WTC11 (cell line): ENCODE results near the gene ARL15. TPM values are rescaled to one million over a fixed set of nuclear protein-coding genes. Genes with fewer than 3 reads are reported as not detected.
A peak's percentile ranks its signal among the peaks of the same experiment; 100 is the strongest.

Experiments used
- ATAC-seq: fragments of 200-7000 bp; cut with Tn5 transposase; 2 replicates; pipeline ENCODE4 v1.10.0; 2021; ENCODE audit warnings: mild to moderate bottlenecking, moderate library complexity
- CTCF ChIA-PET: fragments of 300-600 bp; sonication (Branson Sonifier 250); formaldehyde crosslinking; loops from one replicate; lab custom pipeline; 2021; ENCODE audit warnings: antibody characterized with exemption; lab: Charles Lee
- POLR2A ChIA-PET: fragments of 350-600 bp; sonication (Branson Sonifier 250); formaldehyde crosslinking; loops from one replicate; lab custom pipeline; 2021; ENCODE audit warnings: antibody characterized with exemption; lab: Charles Lee
- DNase-seq: peaks from one replicate; pipeline ENCODE4 v3.0.0; 2021; ENCODE audit warnings: low spot score
- H3K27ac Mint-ChIP-seq: 2 replicates; pipeline ENCODE4 v1.8.0; 2021; ENCODE audit warnings: mixed read lengths
- H3K27me3 Mint-ChIP-seq: 2 replicates; pipeline ENCODE4 v1.8.0; 2021; ENCODE audit warnings: low read depth, mild to moderate bottlenecking, moderate library complexity, mixed read lengths
- H3K36me3 Mint-ChIP-seq: 2 replicates; pipeline ENCODE4 v1.8.0; 2021; ENCODE audit warnings: mixed read lengths
- H3K4me1 Mint-ChIP-seq: 2 replicates; pipeline ENCODE4 v1.8.0; 2022; ENCODE audit warnings: mixed read lengths
- H3K4me3 Mint-ChIP-seq: 2 replicates; pipeline ENCODE4 v1.8.0; 2021; ENCODE audit warnings: mild to moderate bottlenecking, moderate library complexity, mixed read lengths
- H3K9me3 Mint-ChIP-seq: 2 replicates; pipeline ENCODE4 v1.8.0; 2021; ENCODE audit warnings: mixed read lengths
- CBFB ChIP-seq: sonication (generic); formaldehyde crosslinking; IDR thresholded peaks from 2 replicates; pipeline ENCODE4 v1.8.1; 2022; ENCODE audit warnings: mild to moderate bottlenecking, low read depth, missing genetic modification reagents
- JAZF1 ChIP-seq: fragments of 250-450 bp; sonication (Bioruptor Pico); IDR thresholded peaks from 2 replicates; pipeline ENCODE4 v1.9.0; 2021; ENCODE audit warnings: moderate library complexity, mild to moderate bottlenecking, inconsistent platforms
- JUN ChIP-seq: sonication (generic); formaldehyde crosslinking; IDR thresholded peaks from 2 replicates; pipeline ENCODE4 v1.8.0; 2023; ENCODE audit warnings: mild to moderate bottlenecking, missing genetic modification reagents
- NFATC4 ChIP-seq: fragments of 250-450 bp; sonication (Bioruptor Pico); IDR thresholded peaks from 2 replicates; pipeline ENCODE4 v1.9.0; 2021; ENCODE audit warnings: mild to moderate bottlenecking
- NFE2L1 ChIP-seq: sonication (generic); formaldehyde crosslinking; IDR thresholded peaks from 2 replicates; pipeline ENCODE4 v1.8.1; 2023; ENCODE audit warnings: missing genetic modification reagents
- NR3C1 ChIP-seq: sonication (generic); formaldehyde crosslinking; conservative IDR thresholded peaks from 2 replicates; pipeline ENCODE4 v1.8.1; 2023; ENCODE audit warnings: low read depth, mild to moderate bottlenecking, missing genetic modification reagents
- SMAD3 ChIP-seq: sonication (generic); formaldehyde crosslinking; IDR thresholded peaks from 2 replicates; pipeline ENCODE4 v1.8.0; 2022; ENCODE audit warnings: missing genetic modification reagents, mild to moderate bottlenecking, borderline replicate concordance
- TCF7 ChIP-seq: sonication (generic); formaldehyde crosslinking; IDR thresholded peaks from 2 replicates; pipeline ENCODE4 v1.8.0; 2022; ENCODE audit warnings: mild to moderate bottlenecking, low read depth, missing genetic modification reagents, moderate library complexity
- TP53 ChIP-seq: sonication (generic); formaldehyde crosslinking; IDR thresholded peaks from 2 replicates; pipeline ENCODE4 v1.8.1; 2023; ENCODE audit warnings: mild to moderate bottlenecking, missing genetic modification reagents
- ZNF138 ChIP-seq: sonication (generic); formaldehyde crosslinking; conservative IDR thresholded peaks from 2 replicates; pipeline ENCODE4 v1.8.1; 2022; ENCODE audit warnings: mild to moderate bottlenecking, moderate library complexity, missing genetic modification reagents
- ZNF317 ChIP-seq: sonication (generic); formaldehyde crosslinking; IDR thresholded peaks from 2 replicates; pipeline ENCODE4 v1.8.1; 2023; ENCODE audit warnings: low read depth, mild to moderate bottlenecking, moderate library complexity, missing genetic modification reagents, borderline replicate concordance
- ZNF396 ChIP-seq: fragments of 250-450 bp; sonication (Bioruptor Pico); IDR thresholded peaks from 2 replicates; pipeline ENCODE4 v1.8.0; 2021; ENCODE audit warnings: mild to moderate bottlenecking, moderate library complexity, borderline replicate concordance
- total RNA-seq: library from RNA; stranded (reverse); gene quantifications from 3 replicates; pipeline ENCODE4 v1.2.3, GENCODE V29; 2021
- TF ChIP-seq, protein P1 (sequence below): sonication (generic); formaldehyde crosslinking; IDR thresholded peaks from 2 replicates; pipeline ENCODE4 v1.8.1; 2022; ENCODE audit warnings: low read depth, mild to moderate bottlenecking, moderate library complexity, missing genetic modification reagents, borderline replicate concordance
- TF ChIP-seq, protein P2 (sequence below): sonication (generic); formaldehyde crosslinking; IDR thresholded peaks from 2 replicates; pipeline ENCODE4 v1.8.0; 2022; ENCODE audit warnings: mild to moderate bottlenecking, missing genetic modification reagents
- TF ChIP-seq, protein P3 (sequence below): fragments of 250-450 bp; sonication (Bioruptor Pico); IDR thresholded peaks from 2 replicates; pipeline ENCODE4 v1.8.0; 2021; ENCODE audit warnings: mild to moderate bottlenecking
- TF ChIP-seq, protein P4 (sequence below): sonication (generic); formaldehyde crosslinking; IDR thresholded peaks from 2 replicates; pipeline ENCODE4 v1.8.0; 2022; ENCODE audit warnings: mild to moderate bottlenecking, missing genetic modification reagents
- TF ChIP-seq, protein P5 (sequence below): fragments of 250-450 bp; sonication (Bioruptor Pico); IDR thresholded peaks from 2 replicates; pipeline ENCODE4 v1.9.0; 2021; ENCODE audit warnings: mild to moderate bottlenecking

The ARL15 gene
- total RNA-seq, 1 experiment from 2014 or later: 20.1 TPM

DNA sequence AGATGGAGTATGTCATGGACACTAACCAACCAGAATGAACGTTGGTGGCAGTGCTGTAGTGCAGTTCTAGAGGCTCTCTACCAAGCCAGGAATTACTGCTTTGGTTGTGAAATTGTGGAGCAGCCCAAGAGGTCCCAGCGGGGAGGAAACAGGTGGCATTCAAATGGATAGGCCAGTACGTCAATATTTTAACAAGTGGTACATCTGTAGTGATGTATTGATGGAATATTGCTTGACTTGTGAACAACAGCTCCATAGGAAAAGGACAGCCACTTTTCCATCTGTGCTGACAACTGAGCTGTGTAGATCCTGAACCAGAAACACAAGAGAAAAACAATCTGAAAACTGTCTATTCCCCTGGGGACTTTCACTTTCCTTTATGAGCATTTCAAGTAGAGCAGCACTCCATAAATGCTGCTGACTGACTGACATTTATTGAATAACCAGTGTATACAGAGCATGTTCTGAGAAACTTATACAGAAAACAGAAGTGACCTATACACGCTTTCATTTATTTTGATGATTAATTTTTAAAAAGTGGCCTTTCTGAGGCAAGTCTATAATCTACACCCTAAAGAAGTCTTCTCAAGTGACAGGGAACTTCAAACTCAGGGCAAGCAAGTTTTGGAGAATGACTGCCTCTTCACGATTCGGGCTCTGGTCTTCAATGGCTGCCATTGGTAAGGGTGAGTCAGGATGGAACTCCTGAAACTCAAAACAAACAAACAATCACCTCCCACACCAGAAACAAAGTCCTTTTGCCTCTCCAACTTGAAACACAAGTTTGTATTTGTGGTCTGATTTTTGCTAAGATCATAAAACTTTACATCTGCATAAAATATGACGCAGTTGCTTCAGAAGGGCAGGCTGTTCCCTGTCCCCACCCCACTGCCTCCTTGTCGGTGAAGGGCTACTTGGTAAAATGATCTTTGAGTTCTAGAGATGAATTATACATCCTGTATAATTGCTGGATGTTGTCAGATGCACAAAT lies 387.6 kb downstream of the ARL15 start:
- no peaks in the 10 kb centered on the region for H3K36me3 Mint-ChIP-seq
- H3K27ac Mint-ChIP-seq: no peak overlapping the region
- ChIA-PET CTCF (no interaction called here), POLR2A (no interaction called here)
- H3K4me3 Mint-ChIP-seq: no peak overlapping the region
- TF ChIP-seq, protein P1, sequence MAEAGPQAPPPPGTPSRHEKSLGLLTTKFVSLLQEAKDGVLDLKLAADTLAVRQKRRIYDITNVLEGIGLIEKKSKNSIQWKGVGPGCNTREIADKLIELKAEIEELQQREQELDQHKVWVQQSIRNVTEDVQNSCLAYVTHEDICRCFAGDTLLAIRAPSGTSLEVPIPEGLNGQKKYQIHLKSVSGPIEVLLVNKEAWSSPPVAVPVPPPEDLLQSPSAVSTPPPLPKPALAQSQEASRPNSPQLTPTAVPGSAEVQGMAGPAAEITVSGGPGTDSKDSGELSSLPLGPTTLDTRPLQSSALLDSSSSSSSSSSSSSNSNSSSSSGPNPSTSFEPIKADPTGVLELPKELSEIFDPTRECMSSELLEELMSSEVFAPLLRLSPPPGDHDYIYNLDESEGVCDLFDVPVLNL (CRISPR knock-in tag): no peak
- no peak for TF ChIP-seq ZNF138 (CRISPR knock-in tag)
- H3K4me1 Mint-ChIP-seq: peaks cover 18% of the 10 kb centered on the region
- no peak for ATAC-seq
- no peaks in the 10 kb centered on the region for H3K9me3 Mint-ChIP-seq
- no peak for DNase-seq
- no peaks in the 10 kb centered on the region for H3K27me3 Mint-ChIP-seq

DNA sequence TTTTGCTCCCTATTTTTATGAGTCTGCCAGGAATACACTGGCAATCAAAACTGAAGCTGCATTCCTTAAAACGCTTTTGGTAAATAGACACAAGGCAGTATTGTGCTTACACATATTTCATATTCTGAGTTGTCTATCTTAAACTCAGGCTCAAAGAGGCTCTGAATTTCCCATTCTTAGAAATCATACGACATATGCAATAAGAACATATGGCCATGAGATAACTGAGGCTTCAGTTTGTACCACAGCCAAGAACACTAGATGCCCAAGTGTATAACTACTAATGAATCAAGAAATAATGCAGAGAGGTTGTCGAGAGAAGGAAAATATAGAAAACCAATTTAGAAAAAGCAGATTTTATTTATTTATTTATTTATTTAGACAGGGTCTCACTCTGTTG lies 392.5 kb downstream of the ARL15 start:
- Mint-ChIP-seq H3K27me3 (no peaks in the 10 kb centered on the region), H3K4me3 (no peak overlapping the region), H3K4me1 (peaks cover 13% of the 10 kb centered on the region), H3K9me3 (no peaks in the 10 kb centered on the region), H3K27ac (no peak overlapping the region), H3K36me3 (no peaks in the 10 kb centered on the region)
- TF ChIP-seq NFE2L1 (CRISPR knock-in tag) (no peak), NR3C1 (CRISPR knock-in tag) (no peak), TCF7 (CRISPR knock-in tag) (no peak), CBFB (no peak), ZNF317 (no peak), JUN (CRISPR knock-in tag) (no peak), TP53 (CRISPR knock-in tag) (no peak)
- TF ChIP-seq, protein P2, sequence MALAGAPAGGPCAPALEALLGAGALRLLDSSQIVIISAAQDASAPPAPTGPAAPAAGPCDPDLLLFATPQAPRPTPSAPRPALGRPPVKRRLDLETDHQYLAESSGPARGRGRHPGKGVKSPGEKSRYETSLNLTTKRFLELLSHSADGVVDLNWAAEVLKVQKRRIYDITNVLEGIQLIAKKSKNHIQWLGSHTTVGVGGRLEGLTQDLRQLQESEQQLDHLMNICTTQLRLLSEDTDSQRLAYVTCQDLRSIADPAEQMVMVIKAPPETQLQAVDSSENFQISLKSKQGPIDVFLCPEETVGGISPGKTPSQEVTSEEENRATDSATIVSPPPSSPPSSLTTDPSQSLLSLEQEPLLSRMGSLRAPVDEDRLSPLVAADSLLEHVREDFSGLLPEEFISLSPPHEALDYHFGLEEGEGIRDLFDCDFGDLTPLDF: no peak
- TF ChIP-seq, protein P3, sequence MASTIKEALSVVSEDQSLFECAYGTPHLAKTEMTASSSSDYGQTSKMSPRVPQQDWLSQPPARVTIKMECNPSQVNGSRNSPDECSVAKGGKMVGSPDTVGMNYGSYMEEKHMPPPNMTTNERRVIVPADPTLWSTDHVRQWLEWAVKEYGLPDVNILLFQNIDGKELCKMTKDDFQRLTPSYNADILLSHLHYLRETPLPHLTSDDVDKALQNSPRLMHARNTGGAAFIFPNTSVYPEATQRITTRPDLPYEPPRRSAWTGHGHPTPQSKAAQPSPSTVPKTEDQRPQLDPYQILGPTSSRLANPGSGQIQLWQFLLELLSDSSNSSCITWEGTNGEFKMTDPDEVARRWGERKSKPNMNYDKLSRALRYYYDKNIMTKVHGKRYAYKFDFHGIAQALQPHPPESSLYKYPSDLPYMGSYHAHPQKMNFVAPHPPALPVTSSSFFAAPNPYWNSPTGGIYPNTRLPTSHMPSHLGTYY (CRISPR knock-in tag): no peak
- TF ChIP-seq, protein P4, sequence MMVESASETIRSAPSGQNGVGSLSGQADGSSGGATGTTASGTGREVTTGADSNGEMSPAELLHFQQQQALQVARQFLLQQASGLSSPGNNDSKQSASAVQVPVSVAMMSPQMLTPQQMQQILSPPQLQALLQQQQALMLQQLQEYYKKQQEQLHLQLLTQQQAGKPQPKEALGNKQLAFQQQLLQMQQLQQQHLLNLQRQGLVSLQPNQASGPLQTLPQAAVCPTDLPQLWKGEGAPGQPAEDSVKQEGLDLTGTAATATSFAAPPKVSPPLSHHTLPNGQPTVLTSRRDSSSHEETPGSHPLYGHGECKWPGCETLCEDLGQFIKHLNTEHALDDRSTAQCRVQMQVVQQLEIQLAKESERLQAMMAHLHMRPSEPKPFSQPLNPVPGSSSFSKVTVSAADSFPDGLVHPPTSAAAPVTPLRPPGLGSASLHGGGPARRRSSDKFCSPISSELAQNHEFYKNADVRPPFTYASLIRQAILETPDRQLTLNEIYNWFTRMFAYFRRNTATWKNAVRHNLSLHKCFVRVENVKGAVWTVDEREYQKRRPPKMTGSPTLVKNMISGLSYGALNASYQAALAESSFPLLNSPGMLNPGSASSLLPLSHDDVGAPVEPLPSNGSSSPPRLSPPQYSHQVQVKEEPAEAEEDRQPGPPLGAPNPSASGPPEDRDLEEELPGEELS (CRISPR knock-in tag): no peak
- DNase-seq (no peak), ATAC-seq (no peak)
- CTCF ChIA-PET: interaction anchor here (0.8 to 1.0 kb wide), 4 partner anchors 10 to 32 kb away, joined by 3 to 5 read pairs (median 4); no protein-coding TSS in a partner anchor
- POLR2A ChIA-PET: no interaction called here

DNA sequence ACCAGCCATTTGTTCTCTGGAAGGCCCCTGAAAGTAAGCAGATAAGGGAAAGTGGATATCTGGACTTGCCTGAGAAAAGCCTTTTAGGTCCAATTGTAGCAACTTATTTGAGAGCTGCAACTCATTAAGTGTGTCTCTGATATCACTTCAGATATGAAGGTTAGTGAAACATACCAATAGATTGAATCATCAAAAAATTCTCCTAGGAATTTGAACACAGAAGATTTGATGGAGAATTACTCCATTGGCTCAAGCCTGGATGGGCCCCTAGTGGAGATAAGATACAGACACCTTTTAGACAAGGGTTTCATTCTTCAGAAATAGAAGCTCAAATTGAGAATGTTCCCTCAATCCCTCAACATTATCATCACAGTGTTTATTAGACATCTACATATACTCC lies 393.3 kb downstream of the ARL15 start:
- H3K27me3 Mint-ChIP-seq: no peaks in the 10 kb centered on the region
- H3K4me3 Mint-ChIP-seq: no peak overlapping the region
- ChIA-PET POLR2A (no interaction called here), CTCF (interaction anchor here (0.8 to 1.0 kb wide), 4 partner anchors 10 to 31 kb away, joined by 3 to 5 read pairs (median 4); no protein-coding TSS in a partner anchor)
- no peaks in the 10 kb centered on the region for H3K36me3 Mint-ChIP-seq
- ATAC-seq: 0 out of 2 replicates have a peak, but pooled peaks have one; percentile 30
- DNase-seq: no peak
- H3K9me3 Mint-ChIP-seq: no peaks in the 10 kb centered on the region
- TF ChIP-seq SMAD3 (no peak), JAZF1 (CRISPR knock-in tag) (no peak), NFATC4 (CRISPR knock-in tag) (no peak), ZNF396 (CRISPR knock-in tag) (no peak)
- TF ChIP-seq, protein P5, sequence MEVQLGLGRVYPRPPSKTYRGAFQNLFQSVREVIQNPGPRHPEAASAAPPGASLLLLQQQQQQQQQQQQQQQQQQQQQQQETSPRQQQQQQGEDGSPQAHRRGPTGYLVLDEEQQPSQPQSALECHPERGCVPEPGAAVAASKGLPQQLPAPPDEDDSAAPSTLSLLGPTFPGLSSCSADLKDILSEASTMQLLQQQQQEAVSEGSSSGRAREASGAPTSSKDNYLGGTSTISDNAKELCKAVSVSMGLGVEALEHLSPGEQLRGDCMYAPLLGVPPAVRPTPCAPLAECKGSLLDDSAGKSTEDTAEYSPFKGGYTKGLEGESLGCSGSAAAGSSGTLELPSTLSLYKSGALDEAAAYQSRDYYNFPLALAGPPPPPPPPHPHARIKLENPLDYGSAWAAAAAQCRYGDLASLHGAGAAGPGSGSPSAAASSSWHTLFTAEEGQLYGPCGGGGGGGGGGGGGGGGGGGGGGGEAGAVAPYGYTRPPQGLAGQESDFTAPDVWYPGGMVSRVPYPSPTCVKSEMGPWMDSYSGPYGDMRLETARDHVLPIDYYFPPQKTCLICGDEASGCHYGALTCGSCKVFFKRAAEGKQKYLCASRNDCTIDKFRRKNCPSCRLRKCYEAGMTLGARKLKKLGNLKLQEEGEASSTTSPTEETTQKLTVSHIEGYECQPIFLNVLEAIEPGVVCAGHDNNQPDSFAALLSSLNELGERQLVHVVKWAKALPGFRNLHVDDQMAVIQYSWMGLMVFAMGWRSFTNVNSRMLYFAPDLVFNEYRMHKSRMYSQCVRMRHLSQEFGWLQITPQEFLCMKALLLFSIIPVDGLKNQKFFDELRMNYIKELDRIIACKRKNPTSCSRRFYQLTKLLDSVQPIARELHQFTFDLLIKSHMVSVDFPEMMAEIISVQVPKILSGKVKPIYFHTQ: no peak
- TF ChIP-seq, all 79 proteins: peak for 0
- peaks cover 8% of the 10 kb centered on the region for H3K4me1 Mint-ChIP-seq
- H3K27ac Mint-ChIP-seq: no peak overlapping the region
